Mesothelial cell of epicardium (in vitro differentiated cells): ENCODE data around the gene PPP1R14D. TPM values are rescaled to one million over a fixed set of nuclear protein-coding genes. Genes with fewer than 3 reads are reported as not detected.
A peak's percentile ranks its signal among the peaks of the same experiment; 100 is the strongest.

Experiments used
- DNase-seq, 2 experiments: peaks; one replicate each; pipeline ENCODE4 v3.0.0; 2021; ENCODE audit warnings: low spot score in 2 of 2; ENCODE audit not compliant: unreplicated experiment in 2 of 2
- H3K27ac Mint-ChIP-seq: 2 replicates; pipeline ENCODE4 v1.8.0; 2021; ENCODE audit warnings: mixed read lengths
- H3K27me3 Mint-ChIP-seq: 2 replicates; pipeline ENCODE4 v1.8.0; 2021; ENCODE audit warnings: low read depth, mixed read lengths
- H3K36me3 Mint-ChIP-seq: 2 replicates; pipeline ENCODE4 v1.8.0; 2021; ENCODE audit warnings: mixed read lengths
- H3K4me1 Mint-ChIP-seq: 2 replicates; pipeline ENCODE4 v1.8.0; 2021; ENCODE audit warnings: mixed read lengths
- H3K4me3 Mint-ChIP-seq: 2 replicates; pipeline ENCODE4 v1.8.0; 2021; ENCODE audit warnings: mild to moderate bottlenecking, moderate library complexity, mixed read lengths
- H3K9me3 Mint-ChIP-seq: 2 replicates; pipeline ENCODE4 v1.8.0; 2021; ENCODE audit warnings: mixed read lengths
- total RNA-seq: library from RNA; stranded (reverse); gene quantifications from 3 replicates; pipeline ENCODE4 v1.2.1, GENCODE V29; 2021
- TF ChIP-seq, protein P1 (sequence below): fragments of 200-600 bp; sonication (generic); IDR thresholded peaks from one replicate; pipeline ENCODE4 v1.5.0; 2021; ENCODE audit warnings: antibody characterized with exemption; ENCODE audit not compliant: unreplicated experiment

The PPP1R14D gene
- total RNA-seq, 1 donor from 2014 or later = 1.7 TPM

DNA sequence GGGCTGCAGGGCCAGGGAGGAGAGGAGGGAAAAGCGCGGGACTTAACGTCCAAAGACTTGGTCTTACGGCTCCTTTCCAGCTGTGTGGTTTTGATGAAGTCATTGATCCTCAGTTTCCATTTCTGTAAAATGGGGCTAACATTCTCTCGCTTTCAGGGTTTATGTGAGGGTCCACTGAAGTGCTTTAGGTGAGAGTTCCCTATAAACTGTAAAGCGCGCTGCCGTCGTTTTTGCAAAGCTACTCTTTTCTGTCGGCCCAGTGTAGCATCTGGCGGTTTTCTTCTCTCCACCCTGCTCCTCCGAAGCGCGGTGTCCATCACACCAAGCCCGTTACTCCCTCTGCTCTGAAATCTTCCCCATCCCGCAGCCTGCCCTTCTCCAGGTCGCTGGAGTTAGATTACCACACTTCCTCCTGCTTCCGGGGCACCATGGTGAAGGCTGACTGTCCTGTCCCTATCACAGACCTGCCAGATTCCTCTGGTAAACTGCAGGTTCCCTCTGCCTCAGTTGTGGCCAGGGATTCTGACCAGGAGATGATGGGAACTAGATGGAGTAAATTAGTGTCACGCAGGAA lies 20.5 kb downstream of the PPP1R14D start:
- Mint-ChIP-seq H3K9me3 (no peaks in the 10 kb centered on the region), H3K27ac (peak overlapping the region; percentile 44)

DNA sequence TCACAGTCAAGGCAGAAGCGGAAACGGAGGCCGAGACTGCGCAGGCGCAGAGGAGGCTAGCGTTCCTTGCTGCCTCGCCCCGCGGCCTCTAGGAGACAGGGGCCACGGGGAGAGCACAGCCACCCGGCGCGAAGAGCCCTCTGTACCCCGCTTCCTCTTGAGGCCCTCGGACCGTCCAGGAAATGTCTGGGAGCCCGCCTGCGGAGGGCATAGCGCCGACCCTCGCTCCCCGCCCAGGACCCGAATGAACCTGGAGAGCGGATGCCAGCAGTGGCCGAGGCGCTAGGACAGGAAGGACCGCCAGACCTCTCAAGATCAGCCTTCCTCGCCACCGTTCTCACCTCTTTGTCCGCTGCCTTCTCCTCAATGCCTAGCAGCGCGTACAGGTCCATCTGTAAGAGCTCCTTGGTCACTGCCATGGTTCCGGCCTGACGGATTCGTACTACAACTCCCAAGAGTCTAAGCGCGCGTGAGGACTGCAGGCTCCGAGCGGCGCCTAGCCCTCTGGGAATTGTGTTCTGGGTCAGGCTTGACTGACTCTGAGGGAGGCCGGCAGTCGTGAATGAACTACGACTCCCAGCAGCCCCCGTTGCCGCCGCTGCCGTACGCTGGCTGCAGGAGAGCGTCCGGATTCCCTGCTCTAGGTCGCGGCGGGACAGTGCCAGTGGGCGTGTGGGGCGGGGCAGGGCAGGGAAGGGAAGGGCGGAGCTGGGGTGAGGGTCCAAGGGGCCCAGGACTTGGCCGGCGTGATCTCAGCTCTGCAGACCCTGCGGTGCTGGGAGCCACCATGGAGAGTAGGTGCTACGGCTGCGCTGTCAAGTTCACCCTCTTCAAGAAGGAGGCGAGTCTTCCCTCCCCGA lies 21.2 kb downstream of the PPP1R14D start, which contains the start of the genes DNAJC17 and ZFYVE19:
Gene DNAJC17 (minus strand): TSS at position 446 of the 860 bp plus-strand sequence. CDS start 27 bp downstream, at position 419.
Gene ZFYVE19 (plus strand): TSS at position 62 of the 860 bp plus-strand sequence. CDS start 501 bp downstream, at position 563.
- Mint-ChIP-seq H3K4me3 (peak within 1 kb of the TSS; percentile 99), H3K9me3 (no peaks in the 10 kb centered on the region), H3K27me3 (no peaks in the 10 kb centered on the region), H3K4me1 (peaks cover 17% of the 10 kb centered on the region), H3K36me3 (peaks cover 6% of the 10 kb centered on the region), H3K27ac (peak within 1 kb of the TSS; percentile 98)
- TF ChIP-seq, protein P1, sequence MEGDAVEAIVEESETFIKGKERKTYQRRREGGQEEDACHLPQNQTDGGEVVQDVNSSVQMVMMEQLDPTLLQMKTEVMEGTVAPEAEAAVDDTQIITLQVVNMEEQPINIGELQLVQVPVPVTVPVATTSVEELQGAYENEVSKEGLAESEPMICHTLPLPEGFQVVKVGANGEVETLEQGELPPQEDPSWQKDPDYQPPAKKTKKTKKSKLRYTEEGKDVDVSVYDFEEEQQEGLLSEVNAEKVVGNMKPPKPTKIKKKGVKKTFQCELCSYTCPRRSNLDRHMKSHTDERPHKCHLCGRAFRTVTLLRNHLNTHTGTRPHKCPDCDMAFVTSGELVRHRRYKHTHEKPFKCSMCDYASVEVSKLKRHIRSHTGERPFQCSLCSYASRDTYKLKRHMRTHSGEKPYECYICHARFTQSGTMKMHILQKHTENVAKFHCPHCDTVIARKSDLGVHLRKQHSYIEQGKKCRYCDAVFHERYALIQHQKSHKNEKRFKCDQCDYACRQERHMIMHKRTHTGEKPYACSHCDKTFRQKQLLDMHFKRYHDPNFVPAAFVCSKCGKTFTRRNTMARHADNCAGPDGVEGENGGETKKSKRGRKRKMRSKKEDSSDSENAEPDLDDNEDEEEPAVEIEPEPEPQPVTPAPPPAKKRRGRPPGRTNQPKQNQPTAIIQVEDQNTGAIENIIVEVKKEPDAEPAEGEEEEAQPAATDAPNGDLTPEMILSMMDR = no peak
- peak; percentile 85 to 90 for DNase-seq

More for the DNA sequence above, 20.5 kb downstream of the PPP1R14D start:
- peaks cover 6% of the 10 kb centered on the region for H3K36me3 Mint-ChIP-seq
- peak overlapping the region; percentile 99 for H3K4me3 Mint-ChIP-seq
- H3K27me3 Mint-ChIP-seq = no peaks in the 10 kb centered on the region
- H3K4me1 Mint-ChIP-seq = peaks cover 17% of the 10 kb centered on the region
- no peak for DNase-seq
- TF ChIP-seq, protein P1 = no peak

DNA sequence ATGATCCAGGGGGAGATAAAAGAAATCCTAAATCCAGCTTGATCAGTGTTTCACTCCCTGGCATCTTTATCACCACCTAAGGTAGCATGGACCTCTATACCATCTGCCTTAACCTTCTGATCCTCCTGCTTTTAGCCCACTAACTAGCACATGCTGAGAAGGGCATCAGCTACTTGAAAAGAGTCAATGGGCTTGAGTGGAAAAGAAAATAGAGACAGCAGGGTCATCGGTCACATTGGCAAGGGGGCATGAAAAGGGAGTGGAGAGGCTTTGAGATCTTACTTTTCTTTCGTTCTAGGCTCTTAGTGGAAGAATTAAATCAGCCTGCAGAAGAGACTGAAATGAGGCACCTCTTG lies 21.9 kb downstream of the PPP1R14D start:
- H3K27me3 Mint-ChIP-seq = no peaks in the 10 kb centered on the region
- peak overlapping the region; percentile 99 for H3K4me3 Mint-ChIP-seq
- TF ChIP-seq, protein P1 = no peak
- no peak for DNase-seq
- no peaks in the 10 kb centered on the region for H3K9me3 Mint-ChIP-seq
- H3K4me1 Mint-ChIP-seq = peaks cover 17% of the 10 kb centered on the region
- peak overlapping the region; percentile 98 for H3K27ac Mint-ChIP-seq
- peaks cover 7% of the 10 kb centered on the region for H3K36me3 Mint-ChIP-seq

DNA sequence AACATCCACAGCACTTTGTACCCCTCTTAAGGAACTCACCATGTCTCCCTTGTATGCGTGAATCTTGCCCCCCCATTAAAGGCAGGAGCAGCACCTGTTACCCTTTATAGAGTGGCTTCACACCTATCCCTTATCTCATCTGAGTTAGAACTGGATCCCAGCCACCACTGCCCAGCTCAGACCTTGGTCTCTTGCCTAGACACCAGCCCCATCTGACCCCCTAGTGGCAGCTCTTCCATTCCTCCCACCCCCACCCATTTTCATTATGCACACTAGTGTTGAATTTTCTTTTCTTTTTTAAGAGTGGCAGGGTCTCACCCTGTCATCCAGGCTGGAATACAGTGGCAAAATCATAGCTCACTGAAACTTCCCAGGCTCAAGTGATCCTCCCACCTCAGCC lies 24.8 kb downstream of the PPP1R14D start:
- TF ChIP-seq, protein P1 = no peak
- no peaks in the 10 kb centered on the region for H3K9me3 Mint-ChIP-seq
- DNase-seq = no peak
- no peak overlapping the region for H3K27ac Mint-ChIP-seq
- H3K36me3 Mint-ChIP-seq = peaks cover 8% of the 10 kb centered on the region
- no peaks in the 10 kb centered on the region for H3K27me3 Mint-ChIP-seq
- no peak overlapping the region for H3K4me3 Mint-ChIP-seq
- peaks cover 22% of the 10 kb centered on the region for H3K4me1 Mint-ChIP-seq

DNA sequence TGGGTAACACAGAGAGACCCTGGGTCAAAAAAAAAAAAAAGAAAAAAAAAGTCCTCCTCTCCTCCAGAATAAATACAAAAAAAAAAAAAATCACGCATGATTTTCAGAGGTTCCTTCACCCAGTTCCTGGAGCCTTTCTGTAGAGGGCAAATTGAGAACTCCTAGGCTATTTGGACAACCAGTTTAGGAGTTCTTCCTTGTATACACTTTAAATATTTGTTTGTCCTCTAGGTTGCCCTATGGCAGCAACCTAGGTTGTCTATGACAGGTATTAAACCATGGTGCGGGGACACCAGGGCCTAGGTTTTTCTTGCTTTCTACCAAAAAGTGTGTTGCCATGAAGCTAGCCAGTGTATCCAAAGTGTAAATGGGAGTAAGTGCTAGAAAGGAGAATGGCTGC lies 25.4 kb downstream of the PPP1R14D start:
- Mint-ChIP-seq H3K9me3 (no peaks in the 10 kb centered on the region), H3K36me3 (peaks cover 8% of the 10 kb centered on the region), H3K4me1 (peaks cover 24% of the 10 kb centered on the region), H3K27me3 (no peaks in the 10 kb centered on the region), H3K4me3 (no peak overlapping the region), H3K27ac (no peak overlapping the region)
- DNase-seq = no peak
- TF ChIP-seq, protein P1 = no peak
